Peyer's patch (tissue), 4 donors: ENCODE measurements around the gene GHRH. TPM values are rescaled to one million over a fixed set of nuclear protein-coding genes. Genes with fewer than 3 reads are reported as not detected.

ENCODE experiments used
- DNase-seq, 3 donors: peaks; one replicate each; pipeline ENCODE4 v3.0.0-alpha.2; 2017 to 2019
- H3K27ac ChIP-seq, 4 donors: fragments of 200-600 bp; sonication (generic); one replicate each; pipeline ENCODE4 v1.5.1; 2016 to 2019
- H3K27me3 ChIP-seq, 2 donors: fragments of 200-600 bp; sonication (generic); one replicate each; pipeline ENCODE4 v1.5.1; 2019
- H3K36me3 ChIP-seq, 3 donors: fragments of 200-600 bp; sonication (generic); one replicate each; pipeline ENCODE4 v1.5.1; 2016 to 2019
- H3K4me1 ChIP-seq, 4 donors: fragments of 200-600 bp; sonication (generic); one replicate each; pipeline ENCODE4 v1.5.1; 2016 to 2019
- H3K4me3 ChIP-seq, 4 donors: fragments of 200-600 bp; sonication (generic); 1 replicate in 3 of 4; 2 replicates in 1 of 4; pipeline ENCODE4 v1.5.1; 2016 to 2019; ENCODE audit warnings: mild to moderate bottlenecking in 1 of 4
- H3K9me3 ChIP-seq, 4 donors: fragments of 200-600 bp; sonication (generic); one replicate each; pipeline ENCODE4 v1.5.1; 2016 to 2019; ENCODE audit warnings: mild to moderate bottlenecking in 1 of 4
- CTCF ChIP-seq, 6 experiments: fragments of 450-650 bp in 4 of 6; fragments of 200-600 bp in 2 of 6; sonication (generic) in 1 of 6; IDR thresholded peaks; one replicate each; pipeline ENCODE4 v1.5.1; 2017 to 2019; ENCODE audit warnings: antibody characterized with exemption in 6 of 6, mild to moderate bottlenecking in 3 of 6, moderate library complexity in 1 of 6
- POLR2A ChIP-seq, 2 donors: fragments of 450-650 bp; IDR thresholded peaks; one replicate each; pipeline ENCODE4 v1.5.1; 2017; ENCODE audit warnings: antibody characterized with exemption in 2 of 2, mild to moderate bottlenecking in 2 of 2, moderate library complexity in 2 of 2
- total RNA-seq, 4 donors: library from RNA; depleted of rRNA; stranded (reverse); fragments of >200 nt; gene quantifications; one replicate each; pipeline ENCODE4 v1.1.0, GENCODE V29; 2016

GHRH gene
- total RNA-seq, 4 donors from 2014 or later = not detected

- Histone ChIP-seq H3K36me3 (peaks cover 0 to 87% (median 3%) of the 10 kb centered on the region in 3 donors), H3K4me1 (peaks cover 0 to 10% (median 0%) of the 10 kb centered on the region in 4 donors), H3K27ac (no peak overlapping the region), H3K27me3 (no peaks in the 10 kb centered on the region), H3K9me3 (no peaks in the 10 kb centered on the region), H3K4me3 (no peak overlapping the region)
- no peak for DNase-seq
- TF ChIP-seq CTCF (IDR thresholded peaks at IDR 0.05) = no peak
- TF ChIP-seq POLR2A (IDR thresholded peaks at IDR 0.05) = no peak
Measured at GRCh38 chr20:37204056-37204455, 57.6 kb downstream of the GHRH start.

GRCh38 chr20:37202267-37202943 is 59.2 kb downstream of the GHRH start:
- TF ChIP-seq POLR2A (IDR thresholded peaks at IDR 0.05) (no peak), CTCF (IDR thresholded peaks at IDR 0.05) (peak; percentile 38 to 69 (median 68))
- Histone ChIP-seq H3K27ac (peak overlapping the region in 2 of 4 donors; percentile 35 to 67), H3K9me3 (no peaks in the 10 kb centered on the region), H3K4me3 (no peak overlapping the region), H3K4me1 (peaks cover 0 to 10% (median 0%) of the 10 kb centered on the region in 4 donors), H3K27me3 (no peaks in the 10 kb centered on the region), H3K36me3 (peaks cover 0 to 81% (median 3%) of the 10 kb centered on the region in 3 donors)
- peak in 1 of 3 donors; percentile 63 for DNase-seq

GRCh38 chr20:37201827-37202162 is 59.8 kb downstream of the GHRH start:
- Histone ChIP-seq H3K27ac (peak overlapping the region in 2 of 4 donors; percentile 35 to 67), H3K36me3 (peaks cover 0 to 75% (median 3%) of the 10 kb centered on the region in 3 donors), H3K4me3 (no peak overlapping the region), H3K9me3 (no peaks in the 10 kb centered on the region), H3K4me1 (peaks cover 0 to 10% (median 0%) of the 10 kb centered on the region in 4 donors), H3K27me3 (no peaks in the 10 kb centered on the region)
- no peak for DNase-seq
- TF ChIP-seq CTCF (IDR thresholded peaks at IDR 0.05) (no peak), POLR2A (IDR thresholded peaks at IDR 0.05) (no peak)

Other genes starting within 250 kb of the GHRH start
- gene RBL1, start 165.8 kb downstream of the GHRH start, total RNA-seq = 10 to 100 TPM in 1 of 4 donors, 1 to 10 TPM in 3; 5.8 to 33.8 (median 5.9) TPM
- 100 to 1,000 TPM in 3 of 4 donors, 10 to 100 TPM in 1; 95.2 to 116 (median 109) TPM for gene RPN2, start 82.5 kb downstream of the GHRH start, total RNA-seq
- 10 to 100 TPM in 1 of 4 donors, 1 to 10 TPM in 2, under 1 TPM in 1; 0.54 to 14.0 (median 3.2) TPM for gene MROH8, start 82.3 kb downstream of the GHRH start, total RNA-seq
- gene MANBAL, start 27.8 kb upstream of the GHRH start, total RNA-seq = 10 to 100 TPM; 19.8 to 31.4 (median 24.8) TPM
- gene SRC, start 84.3 kb upstream of the GHRH start, total RNA-seq = 100 to 1,000 TPM in 3 of 4 donors, 10 to 100 TPM in 1; 85.8 to 187 (median 146) TPM